ENCODE data around the gene ABCD3.

GRCh38 chr1:94468708-94469107 is 50.5 kb downstream of the ABCD3 start:
- TF ChIP-seq GABPA (IDR thresholded peaks at IDR 0.05; ENCODE audit: borderline replicate concordance, insufficient read depth, low read length), result no peak
- TF ChIP-seq CTCF (IDR thresholded peaks at IDR 0.05; ENCODE audit: control extremely low read depth in 1 of 3, insufficient read depth in 1 of 3, low read depth in 1 of 3, low read length in 3 of 3), result no peak
- no peak for TF ChIP-seq ATF2 (IDR thresholded peaks at IDR 0.05; ENCODE audit: low read length)
- TF ChIP-seq CHD1 (IDR thresholded peaks at IDR 0.05; ENCODE audit: low read depth, low read length), result no peak
- TF ChIP-seq JUN (IDR thresholded peaks at IDR 0.05; ENCODE audit: low read depth, low read length), result no peak
- TF ChIP-seq POLR2A (IDR thresholded peaks at IDR 0.05; ENCODE audit: control extremely low read depth in 1 of 2, low read depth in 2 of 2, low read length in 2 of 2), result no peak
- no peak for TF ChIP-seq USF2 (IDR thresholded peaks at IDR 0.05; ENCODE audit: low read length)
- TF ChIP-seq BACH1 (IDR thresholded peaks at IDR 0.05; ENCODE audit: low read length), result no peak
- TF ChIP-seq MAX (IDR thresholded peaks at IDR 0.05), result no peak
- no peak for TF ChIP-seq CREB1 (IDR thresholded peaks at IDR 0.05)
